NCI-H510A treated with DMSO at 0.1 percent for 48 hours (cell line): ENCODE measurements around the gene ANKRD34A.

Source experiments
- DNase-seq: peaks from one replicate; lab custom pipeline; 2025; lab: John Stamatoyannopoulos, UW

ANKRD34A gene

GRCh38 chr1:145967288-145967687, 2.9 kb upstream of the ANKRD34A start:
- DNase-seq: no peak

GRCh38 chr1:145965119-145965744, 857 bp upstream of the ANKRD34A start:
- no peak for DNase-seq

- DNase-seq: peak; percentile 33
These were observed 933 bp downstream of the ANKRD34A start for GRCh38 chr1:145963265-145964019.

- no peak for DNase-seq
These were observed 1.9 kb downstream of the ANKRD34A start for GRCh38 chr1:145962157-145963102.

GRCh38 chr1:145961425-145962156, 2.8 kb downstream of the ANKRD34A start:
- no peak for DNase-seq

GRCh38 chr1:145961109-145961424, 3.3 kb downstream of the ANKRD34A start:
- DNase-seq: no peak

GRCh38 chr1:145960468-145961108, 3.8 kb downstream of the ANKRD34A start:
- DNase-seq: peak; percentile 88

- no peak for DNase-seq
These were observed 4.4 kb downstream of the ANKRD34A start for GRCh38 chr1:145959957-145960467.

GRCh38 chr1:145959333-145959732, 5.0 kb downstream of the ANKRD34A start:
- no peak for DNase-seq

GRCh38 chr1:145958734-145959133, 5.6 kb downstream of the ANKRD34A start:
- no peak for DNase-seq

GRCh38 chr1:145957443-145958319, 6.7 kb downstream of the ANKRD34A start, which contains the start of gene LIX1L:
TSS of gene LIX1L (minus strand) at chr1:145958017. CDS start at chr1:145957927, 90 bp downstream.
- peak; percentile 91 for DNase-seq

- DNase-seq: peak; percentile 9
These were observed 7.5 kb downstream of the ANKRD34A start for GRCh38 chr1:145956781-145957442.

- DNase-seq: no peak
These were observed 8.0 kb downstream of the ANKRD34A start for GRCh38 chr1:145956361-145956760.

- DNase-seq: no peak
These were observed 8.9 kb downstream of the ANKRD34A start for GRCh38 chr1:145955436-145955835.

- no peak for DNase-seq
These were observed 10.5 kb downstream of the ANKRD34A start for GRCh38 chr1:145953861-145954260.

- no peak for DNase-seq
These were observed 11.5 kb downstream of the ANKRD34A start for GRCh38 chr1:145952903-145953302.

GRCh38 chr1:145951526-145951925, 12.8 kb downstream of the ANKRD34A start:
- DNase-seq: no peak

GRCh38 chr1:145949219-145949618, 15.2 kb downstream of the ANKRD34A start:
- DNase-seq: no peak

- DNase-seq: no peak
These were observed 16.8 kb downstream of the ANKRD34A start for GRCh38 chr1:145947551-145947950.
